Measurements from ENCODE around the gene OCRL.

OCRL gene

GRCh38 chrX:129576539-129576938 is 36.5 kb downstream of the OCRL start:
- Histone ChIP-seq H3K27ac (ENCODE audit: low read depth, low read length) (no peak overlapping the region), H3K36me3 (ENCODE audit: control insufficient read depth in 5 of 5, insufficient read depth in 5 of 5, low read length in 5 of 5) (peaks cover 14 to 26% (median 20%) of the 10 kb centered on the region in 5 donors)

GRCh38 chrX:129577473-129577872 is 37.4 kb downstream of the OCRL start:
- H3K4me1 ChIP-seq (ENCODE audit: control insufficient read depth in 5 of 5, insufficient read depth in 5 of 5, low read length in 5 of 5) = peaks cover 0 to 9% (median 0%) of the 10 kb centered on the region in 5 donors
- peaks cover 14 to 26% (median 20%) of the 10 kb centered on the region in 5 donors for H3K36me3 ChIP-seq (ENCODE audit: control insufficient read depth in 5 of 5, insufficient read depth in 5 of 5, low read length in 5 of 5)
- H3K9me3 ChIP-seq (ENCODE audit: control insufficient read depth in 5 of 5, low read length in 5 of 5) = no peaks in the 10 kb centered on the region
- peaks cover 0 to 10% (median 0%) of the 10 kb centered on the region in 5 donors for H3K27me3 ChIP-seq (ENCODE audit: control insufficient read depth in 5 of 5, insufficient read depth in 4 of 5, low read length in 5 of 5)
- H3K27ac ChIP-seq (ENCODE audit: low read depth, low read length) = no peak overlapping the region
- no peak overlapping the region for H3K4me3 ChIP-seq (ENCODE audit: low read depth in 1 of 5, low read length in 5 of 5)
- H3K9ac ChIP-seq (ENCODE audit: low read length in 5 of 5) = no peak overlapping the region

More at GRCh38 chrX:129576539-129576938, 36.5 kb downstream of the OCRL start:
- no peak overlapping the region for H3K9ac ChIP-seq (ENCODE audit: low read length in 5 of 5)
- H3K4me1 ChIP-seq (ENCODE audit: control insufficient read depth in 5 of 5, insufficient read depth in 5 of 5, low read length in 5 of 5) = peaks cover 0 to 13% (median 0%) of the 10 kb centered on the region in 5 donors
- no peak overlapping the region for H3K4me3 ChIP-seq (ENCODE audit: low read depth in 1 of 5, low read length in 5 of 5)
- H3K9me3 ChIP-seq (ENCODE audit: control insufficient read depth in 5 of 5, low read length in 5 of 5) = no peaks in the 10 kb centered on the region
- H3K27me3 ChIP-seq (ENCODE audit: control insufficient read depth in 5 of 5, insufficient read depth in 4 of 5, low read length in 5 of 5) = peaks cover 0 to 10% (median 0%) of the 10 kb centered on the region in 5 donors

- no peaks in the 10 kb centered on the region for H3K9me3 ChIP-seq (ENCODE audit: control insufficient read depth in 5 of 5, low read length in 5 of 5)
- peaks cover 0 to 10% (median 0%) of the 10 kb centered on the region in 5 donors for H3K27me3 ChIP-seq (ENCODE audit: control insufficient read depth in 5 of 5, insufficient read depth in 4 of 5, low read length in 5 of 5)
- peaks cover 0 to 7% (median 0%) of the 10 kb centered on the region in 5 donors for H3K4me1 ChIP-seq (ENCODE audit: control insufficient read depth in 5 of 5, insufficient read depth in 5 of 5, low read length in 5 of 5)
- no peak overlapping the region for H3K27ac ChIP-seq (ENCODE audit: low read depth, low read length)
- no peak overlapping the region for H3K9ac ChIP-seq (ENCODE audit: low read length in 5 of 5)
- H3K4me3 ChIP-seq (ENCODE audit: low read depth in 1 of 5, low read length in 5 of 5) = no peak overlapping the region
- peaks cover 18 to 29% (median 20%) of the 10 kb centered on the region in 5 donors for H3K36me3 ChIP-seq (ENCODE audit: control insufficient read depth in 5 of 5, insufficient read depth in 5 of 5, low read length in 5 of 5)
These were observed 37.8 kb downstream of the OCRL start for GRCh38 chrX:129577877-129578276.

GRCh38 chrX:129581904-129582303 is 41.8 kb downstream of the OCRL start:
- no peak overlapping the region for H3K27ac ChIP-seq (ENCODE audit: low read depth, low read length)
- H3K9ac ChIP-seq (ENCODE audit: low read length in 5 of 5) = no peak overlapping the region
- peaks cover 0 to 5% (median 1%) of the 10 kb centered on the region in 5 donors for H3K27me3 ChIP-seq (ENCODE audit: control insufficient read depth in 5 of 5, insufficient read depth in 4 of 5, low read length in 5 of 5)
- no peaks in the 10 kb centered on the region for H3K9me3 ChIP-seq (ENCODE audit: control insufficient read depth in 5 of 5, low read length in 5 of 5)
- peaks cover under 1 to 15% (median 2%) of the 10 kb centered on the region in 5 donors for H3K36me3 ChIP-seq (ENCODE audit: control insufficient read depth in 5 of 5, insufficient read depth in 5 of 5, low read length in 5 of 5)
- no peak overlapping the region for H3K4me3 ChIP-seq (ENCODE audit: low read depth in 1 of 5, low read length in 5 of 5)
- H3K4me1 ChIP-seq (ENCODE audit: control insufficient read depth in 5 of 5, insufficient read depth in 5 of 5, low read length in 5 of 5) = peaks cover 0 to 7% (median 0%) of the 10 kb centered on the region in 5 donors

GRCh38 chrX:129585167-129585566 is 45.1 kb downstream of the OCRL start:
- Histone ChIP-seq H3K9ac (ENCODE audit: low read length in 5 of 5) (no peak overlapping the region), H3K27me3 (ENCODE audit: control insufficient read depth in 5 of 5, insufficient read depth in 4 of 5, low read length in 5 of 5) (peaks cover 0 to 3% (median 0%) of the 10 kb centered on the region in 5 donors), H3K9me3 (ENCODE audit: control insufficient read depth in 5 of 5, low read length in 5 of 5) (no peaks in the 10 kb centered on the region), H3K36me3 (ENCODE audit: control insufficient read depth in 5 of 5, insufficient read depth in 5 of 5, low read length in 5 of 5) (peaks cover 16 to 36% (median 28%) of the 10 kb centered on the region in 5 donors), H3K27ac (ENCODE audit: low read depth, low read length) (no peak overlapping the region), H3K4me1 (ENCODE audit: control insufficient read depth in 5 of 5, insufficient read depth in 5 of 5, low read length in 5 of 5) (no peaks in the 10 kb centered on the region), H3K4me3 (ENCODE audit: low read depth in 1 of 5, low read length in 5 of 5) (no peak overlapping the region)

GRCh38 chrX:129585691-129586090 is 45.6 kb downstream of the OCRL start:
- Histone ChIP-seq H3K4me1 (ENCODE audit: control insufficient read depth in 5 of 5, insufficient read depth in 5 of 5, low read length in 5 of 5) (no peaks in the 10 kb centered on the region), H3K9me3 (ENCODE audit: control insufficient read depth in 5 of 5, low read length in 5 of 5) (no peaks in the 10 kb centered on the region), H3K27me3 (ENCODE audit: control insufficient read depth in 5 of 5, insufficient read depth in 4 of 5, low read length in 5 of 5) (peaks cover 0 to 3% (median 0%) of the 10 kb centered on the region in 5 donors), H3K27ac (ENCODE audit: low read depth, low read length) (no peak overlapping the region), H3K4me3 (ENCODE audit: low read depth in 1 of 5, low read length in 5 of 5) (no peak overlapping the region), H3K9ac (ENCODE audit: low read length in 5 of 5) (no peak overlapping the region), H3K36me3 (ENCODE audit: control insufficient read depth in 5 of 5, insufficient read depth in 5 of 5, low read length in 5 of 5) (peaks cover 21 to 41% (median 31%) of the 10 kb centered on the region in 5 donors)

GRCh38 chrX:129586446-129586845 is 46.4 kb downstream of the OCRL start:
- Histone ChIP-seq H3K4me1 (ENCODE audit: control insufficient read depth in 5 of 5, insufficient read depth in 5 of 5, low read length in 5 of 5) (no peaks in the 10 kb centered on the region), H3K9me3 (ENCODE audit: control insufficient read depth in 5 of 5, low read length in 5 of 5) (no peaks in the 10 kb centered on the region), H3K36me3 (ENCODE audit: control insufficient read depth in 5 of 5, insufficient read depth in 5 of 5, low read length in 5 of 5) (peaks cover 24 to 49% (median 35%) of the 10 kb centered on the region in 5 donors), H3K9ac (ENCODE audit: low read length in 5 of 5) (no peak overlapping the region), H3K27ac (ENCODE audit: low read depth, low read length) (no peak overlapping the region), H3K27me3 (ENCODE audit: control insufficient read depth in 5 of 5, insufficient read depth in 4 of 5, low read length in 5 of 5) (peaks cover 0 to 3% (median 0%) of the 10 kb centered on the region in 5 donors), H3K4me3 (ENCODE audit: low read depth in 1 of 5, low read length in 5 of 5) (no peak overlapping the region)

GRCh38 chrX:129590596-129590995 is 50.5 kb downstream of the OCRL start:
- peaks cover 0 to 11% (median 0%) of the 10 kb centered on the region in 5 donors for H3K4me1 ChIP-seq (ENCODE audit: control insufficient read depth in 5 of 5, insufficient read depth in 5 of 5, low read length in 5 of 5)
- H3K27me3 ChIP-seq (ENCODE audit: control insufficient read depth in 5 of 5, insufficient read depth in 4 of 5, low read length in 5 of 5) = peaks cover 0 to 4% (median 3%) of the 10 kb centered on the region in 5 donors
- no peak overlapping the region for H3K4me3 ChIP-seq (ENCODE audit: low read depth in 1 of 5, low read length in 5 of 5)
- no peak overlapping the region for H3K27ac ChIP-seq (ENCODE audit: low read depth, low read length)
- H3K36me3 ChIP-seq (ENCODE audit: control insufficient read depth in 5 of 5, insufficient read depth in 5 of 5, low read length in 5 of 5) = peaks cover 15 to 56% (median 36%) of the 10 kb centered on the region in 5 donors
- H3K9ac ChIP-seq (ENCODE audit: low read length in 5 of 5) = no peak overlapping the region
- H3K9me3 ChIP-seq (ENCODE audit: control insufficient read depth in 5 of 5, low read length in 5 of 5) = no peaks in the 10 kb centered on the region

- peaks cover 10 to 45% (median 26%) of the 10 kb centered on the region in 5 donors for H3K36me3 ChIP-seq (ENCODE audit: control insufficient read depth in 5 of 5, insufficient read depth in 5 of 5, low read length in 5 of 5)
- H3K27me3 ChIP-seq (ENCODE audit: control insufficient read depth in 5 of 5, insufficient read depth in 4 of 5, low read length in 5 of 5) = peaks cover 0 to 4% (median 3%) of the 10 kb centered on the region in 5 donors
- H3K27ac ChIP-seq (ENCODE audit: low read depth, low read length) = no peak overlapping the region
These were observed 53.1 kb downstream of the OCRL start for GRCh38 chrX:129593137-129593536.

GRCh38 chrX:129594781-129595180 is 54.7 kb downstream of the OCRL start:
- Histone ChIP-seq H3K36me3 (ENCODE audit: control insufficient read depth in 5 of 5, insufficient read depth in 5 of 5, low read length in 5 of 5) (peaks cover 8 to 34% (median 14%) of the 10 kb centered on the region in 5 donors), H3K9ac (ENCODE audit: low read length in 5 of 5) (no peak overlapping the region), H3K9me3 (ENCODE audit: control insufficient read depth in 5 of 5, low read length in 5 of 5) (no peaks in the 10 kb centered on the region), H3K27ac (ENCODE audit: low read depth, low read length) (no peak overlapping the region), H3K27me3 (ENCODE audit: control insufficient read depth in 5 of 5, insufficient read depth in 4 of 5, low read length in 5 of 5) (peaks cover 0 to 7% (median 3%) of the 10 kb centered on the region in 5 donors), H3K4me1 (ENCODE audit: control insufficient read depth in 5 of 5, insufficient read depth in 5 of 5, low read length in 5 of 5) (peaks cover 0 to 11% (median 0%) of the 10 kb centered on the region in 5 donors), H3K4me3 (ENCODE audit: low read depth in 1 of 5, low read length in 5 of 5) (no peak overlapping the region)

More at GRCh38 chrX:129593137-129593536, 53.1 kb downstream of the OCRL start:
- Histone ChIP-seq H3K9ac (ENCODE audit: low read length in 5 of 5) (no peak overlapping the region), H3K4me3 (ENCODE audit: low read depth in 1 of 5, low read length in 5 of 5) (no peak overlapping the region), H3K9me3 (ENCODE audit: control insufficient read depth in 5 of 5, low read length in 5 of 5) (no peaks in the 10 kb centered on the region), H3K4me1 (ENCODE audit: control insufficient read depth in 5 of 5, insufficient read depth in 5 of 5, low read length in 5 of 5) (peaks cover 0 to 11% (median 0%) of the 10 kb centered on the region in 5 donors)

Measured in subcutaneous abdominal adipose tissue (tissue), 5 donors.